BJ (cell line): ENCODE data around the gene TERB1. TPM values are rescaled to one million over a fixed set of nuclear protein-coding genes. Genes with fewer than 3 reads are reported as not detected.
"Not testable (repeated sequence)": the region's sequence is repeated elsewhere in the genome, so short reads cannot be mapped to it uniquely, and the experiment has no call there.

ENCODE experiments used
- CTCF ChIA-PET: fragments of 350-600 bp; formaldehyde crosslinking; extraction: SDS; loops from one replicate; lab custom pipeline; 2021; ENCODE audit warnings: antibody characterized with exemption, inconsistent platforms; lab: Yijun Ruan, JAX
- POLR2A ChIA-PET: fragments of 300-600 bp; sonication (Branson Sonifier 250); formaldehyde crosslinking; extraction: SDS; loops from one replicate; lab custom pipeline; 2021; ENCODE audit warnings: antibody characterized with exemption; lab: Charles Lee
- DNase-seq: peaks from one replicate; pipeline ENCODE4 v3.0.0-alpha.2; 2011; ENCODE audit warnings: low read depth
- H3K27me3 ChIP-seq: 2 replicates; pipeline ENCODE4 v1.6.0; 2011; ENCODE audit warnings: low read length; ENCODE audit not compliant: control insufficient read depth, insufficient read depth
- H3K36me3 ChIP-seq: 2 replicates; pipeline ENCODE4 v1.5.1; 2011; ENCODE audit warnings: low read length; ENCODE audit not compliant: control insufficient read depth, insufficient read depth
- H3K4me3 ChIP-seq: 2 replicates; pipeline ENCODE4 v1.5.1; 2011; ENCODE audit warnings: low read depth, mild to moderate bottlenecking, control low read depth, low read length
- polyA plus RNA-seq: library from polyadenylated mRNA; depleted of rRNA; stranded (reverse); fragments of >200 nt; gene quantifications from 2 replicates; pipeline ENCODE4 v1.2.3, GENCODE V29; 2011
- TF ChIP-seq, protein P1 (sequence below): IDR thresholded peaks from 2 replicates; pipeline ENCODE4 v1.5.1; 2011; ENCODE audit warnings: low read depth, mild to moderate bottlenecking, control low read depth, inconsistent platforms, low read length, moderate library complexity; ENCODE audit not compliant: insufficient read depth

The TERB1 gene
- polyA plus RNA-seq, 1 experiment, result not detected

DNA sequence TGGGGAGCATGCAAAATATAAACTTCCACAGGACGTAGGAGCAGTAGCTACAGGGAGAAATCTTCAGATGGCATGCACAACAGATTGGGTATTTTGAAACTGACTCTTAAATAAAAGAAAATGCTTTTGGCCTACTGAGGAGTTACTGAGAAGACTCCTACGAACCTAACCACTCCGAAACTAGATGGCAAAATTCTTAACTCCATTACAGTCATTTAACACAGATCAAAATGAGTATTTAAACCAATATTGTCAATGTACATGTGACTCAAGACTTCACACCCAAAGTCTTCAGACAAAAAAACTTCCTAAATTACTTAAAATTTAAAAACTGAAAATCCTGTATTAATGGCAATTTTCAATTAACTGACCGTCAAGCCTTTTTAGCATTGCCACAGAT is 8.4 kb upstream of the TERB1 start:
- Histone ChIP-seq H3K4me3 (no peak overlapping the region), H3K27me3 (no peaks in the 10 kb centered on the region), H3K36me3 (peaks cover 10% of the 10 kb centered on the region)
- ChIA-PET POLR2A (no interaction called here), CTCF (interaction anchor here (0.9 kb wide), 1 partner anchor 21 kb away, joined by 3 read pairs; the partner anchor contains the start of gene NAE1)
- DNase-seq, result no peak
- TF ChIP-seq, protein P1, sequence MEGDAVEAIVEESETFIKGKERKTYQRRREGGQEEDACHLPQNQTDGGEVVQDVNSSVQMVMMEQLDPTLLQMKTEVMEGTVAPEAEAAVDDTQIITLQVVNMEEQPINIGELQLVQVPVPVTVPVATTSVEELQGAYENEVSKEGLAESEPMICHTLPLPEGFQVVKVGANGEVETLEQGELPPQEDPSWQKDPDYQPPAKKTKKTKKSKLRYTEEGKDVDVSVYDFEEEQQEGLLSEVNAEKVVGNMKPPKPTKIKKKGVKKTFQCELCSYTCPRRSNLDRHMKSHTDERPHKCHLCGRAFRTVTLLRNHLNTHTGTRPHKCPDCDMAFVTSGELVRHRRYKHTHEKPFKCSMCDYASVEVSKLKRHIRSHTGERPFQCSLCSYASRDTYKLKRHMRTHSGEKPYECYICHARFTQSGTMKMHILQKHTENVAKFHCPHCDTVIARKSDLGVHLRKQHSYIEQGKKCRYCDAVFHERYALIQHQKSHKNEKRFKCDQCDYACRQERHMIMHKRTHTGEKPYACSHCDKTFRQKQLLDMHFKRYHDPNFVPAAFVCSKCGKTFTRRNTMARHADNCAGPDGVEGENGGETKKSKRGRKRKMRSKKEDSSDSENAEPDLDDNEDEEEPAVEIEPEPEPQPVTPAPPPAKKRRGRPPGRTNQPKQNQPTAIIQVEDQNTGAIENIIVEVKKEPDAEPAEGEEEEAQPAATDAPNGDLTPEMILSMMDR, result no peak

DNA sequence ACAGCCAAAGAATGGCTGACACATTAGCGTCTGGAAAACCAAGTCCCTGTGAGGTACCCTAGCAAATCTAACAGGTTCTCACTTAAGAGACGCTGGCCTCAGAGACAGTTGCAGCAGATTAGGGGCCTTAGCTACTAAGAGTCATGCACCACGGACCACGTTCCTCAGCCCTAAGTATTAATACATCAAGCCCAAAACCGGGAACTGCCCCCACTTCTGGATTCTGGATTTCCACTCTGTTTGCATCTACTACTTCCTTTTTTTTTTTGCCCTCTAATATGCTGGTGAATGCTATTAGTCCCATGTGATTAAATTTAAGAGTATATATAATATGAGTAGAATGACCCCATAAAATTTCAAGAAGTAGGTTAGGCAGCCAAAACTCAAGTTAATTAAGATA is 775 bp upstream of the TERB1 start:
- Histone ChIP-seq H3K27me3 (no peaks in the 10 kb centered on the region), H3K36me3 (peaks cover 3% of the 10 kb centered on the region), H3K4me3 (no peak overlapping the region)
- DNase-seq, result no peak
- ChIA-PET CTCF (no interaction called here), POLR2A (no interaction called here)
- TF ChIP-seq, protein P1, result no peak

DNA sequence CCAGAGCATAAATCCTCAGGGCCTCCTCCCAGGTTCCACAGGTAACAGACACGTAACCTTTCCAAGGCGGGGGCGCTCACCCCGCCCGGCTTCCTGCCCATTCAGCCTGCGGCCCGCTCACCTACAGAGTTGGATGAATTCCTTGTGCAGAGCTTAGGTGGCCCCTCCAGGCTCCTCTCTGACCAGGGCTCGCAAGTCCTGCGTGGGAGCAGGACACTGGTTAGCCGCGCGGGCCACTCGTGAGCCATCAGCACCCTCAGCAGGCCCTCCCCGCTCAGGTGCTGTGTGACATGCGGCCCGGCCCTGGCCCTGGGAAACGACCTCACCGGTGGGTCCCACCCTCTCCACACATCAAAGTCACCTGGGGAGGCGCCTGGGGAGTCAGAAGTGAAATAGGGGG is 528 bp downstream of the TERB1 start:
- no peaks in the 10 kb centered on the region for H3K27me3 ChIP-seq
- DNase-seq, result no peak
- H3K4me3 ChIP-seq, result no peak overlapping the region
- CTCF ChIA-PET, result interaction anchor here (1.7 kb wide), 1 partner anchor 30 kb away, joined by 5 read pairs; the partner anchor contains the start of gene NAE1
- TF ChIP-seq, protein P1, result no peak
- POLR2A ChIA-PET, result no interaction called here
- peaks cover 3% of the 10 kb centered on the region for H3K36me3 ChIP-seq

DNA sequence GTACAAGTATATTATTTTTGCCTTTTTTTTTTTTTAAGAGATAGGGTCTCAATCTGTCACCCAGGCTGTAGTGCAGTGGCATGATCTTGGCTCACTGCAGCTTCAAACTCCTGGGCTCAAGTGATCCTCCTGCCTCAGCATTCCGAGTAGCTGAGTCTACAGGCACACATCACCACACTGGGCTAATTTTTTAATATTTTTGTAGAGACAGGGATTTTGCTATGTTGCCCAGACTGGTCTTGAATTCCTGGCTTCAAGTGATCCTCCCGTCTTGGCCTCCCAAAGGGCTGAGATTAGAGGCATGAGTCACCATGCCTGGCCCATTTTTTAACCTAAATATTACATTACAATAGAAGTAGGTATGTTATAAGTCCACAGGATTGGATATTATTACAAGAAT is 3.2 kb downstream of the TERB1 start:
- TF ChIP-seq, protein P1, result no peak
- POLR2A ChIA-PET, result no interaction called here
- DNase-seq, result no peak
- no peaks in the 10 kb centered on the region for H3K27me3 ChIP-seq
- CTCF ChIA-PET, result no interaction called here
- no peak overlapping the region for H3K4me3 ChIP-seq
- no peaks in the 10 kb centered on the region for H3K36me3 ChIP-seq

DNA sequence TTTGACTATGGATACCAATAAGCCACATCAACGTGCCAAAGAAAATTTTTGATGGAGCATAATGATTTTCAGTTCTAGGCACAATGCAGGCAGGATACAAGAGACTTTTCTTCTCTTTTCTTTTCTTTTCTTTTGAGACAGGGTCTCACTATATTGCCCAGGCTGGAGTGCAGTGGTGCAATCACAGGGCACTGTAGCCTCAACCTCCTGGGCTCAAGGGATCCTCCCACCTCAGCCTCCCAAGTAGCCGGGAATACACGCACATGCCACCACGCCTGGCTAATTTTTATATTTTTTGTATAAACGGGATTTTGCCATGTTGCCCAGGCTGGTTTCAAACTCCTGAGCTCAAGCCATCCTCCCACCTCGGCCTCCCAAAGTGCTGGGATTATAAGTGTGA is 7.4 kb downstream of the TERB1 start:
- H3K27me3 ChIP-seq, DNase-seq, H3K36me3 ChIP-seq, H3K4me3 ChIP-seq, POLR2A ChIA-PET: not testable (repeated sequence)
- CTCF ChIA-PET, result interaction anchor here (0.8 kb wide), 1 partner anchor 10 kb away, joined by 3 read pairs; no protein-coding TSS in a partner anchor

DNA sequence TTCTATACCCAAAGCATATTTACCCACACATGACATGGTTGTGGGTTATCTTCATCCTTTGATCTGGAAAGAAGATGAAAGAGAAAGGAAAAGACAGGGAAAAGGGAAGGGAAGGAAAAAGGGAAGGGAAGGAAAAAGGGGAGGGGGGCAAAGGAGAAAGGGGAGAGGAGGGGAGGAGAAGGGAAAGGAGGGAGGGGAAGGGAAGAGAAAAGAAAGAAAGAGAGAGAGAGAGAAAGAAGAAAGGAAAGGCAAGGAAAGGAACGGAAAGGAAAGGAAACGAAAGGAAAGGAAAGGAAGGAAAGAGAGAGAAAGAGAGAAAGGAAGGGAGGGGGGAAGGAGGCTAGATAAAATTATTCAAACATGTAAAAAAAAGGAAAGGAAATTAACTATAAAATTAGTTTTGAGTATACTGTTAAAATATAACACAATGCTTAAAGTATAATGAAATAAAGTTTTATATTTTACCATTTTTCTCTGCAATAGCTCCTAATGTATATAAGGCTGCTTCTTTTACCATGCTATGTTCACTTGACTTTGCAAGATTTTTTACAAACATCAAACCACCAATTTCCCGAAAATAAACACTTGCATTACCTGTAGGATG is 11.2 kb downstream of the TERB1 start:
- TF ChIP-seq, protein P1, result no peak

More for the DNA sequence above, 11.2 kb downstream of the TERB1 start:
- DNase-seq, result no peak
- ChIA-PET POLR2A (no interaction called here), CTCF (no interaction called here)
- Histone ChIP-seq H3K27me3 (no peaks in the 10 kb centered on the region; the same call in 1 of the 2 replicates), H3K4me3 (no peak overlapping the region), H3K36me3 (no peaks in the 10 kb centered on the region)
